ENCODE results near the gene MVB12B.

MVB12B gene

GRCh38 chr9:126488310-126488709, 161.7 kb downstream of the MVB12B start:
- TF ChIP-seq POLR2AphosphoS5 (IDR thresholded peaks at IDR 0.05; ENCODE audit: low read depth, low read length) (no peak), FOXP2 (optimal IDR thresholded peaks at IDR 0.05; ENCODE audit: borderline replicate concordance, extremely low read depth, extremely low read length, insufficient read depth) (no peak), SIN3A (IDR thresholded peaks at IDR 0.05; ENCODE audit: borderline replicate concordance, insufficient read depth, low read length) (no peak), REST (IDR thresholded peaks at IDR 0.05; ENCODE audit: insufficient read depth in 1 of 2, low read depth in 2 of 2, low read length in 2 of 2) (no peak), TAF1 (IDR thresholded peaks at IDR 0.05; ENCODE audit: borderline replicate concordance, insufficient read depth, low read length) (no peak)

GRCh38 chr9:126488881-126489404, 162.3 kb downstream of the MVB12B start:
- TF ChIP-seq REST (IDR thresholded peaks at IDR 0.05; ENCODE audit: insufficient read depth in 1 of 2, low read depth in 2 of 2, low read length in 2 of 2) (no peak), TAF1 (IDR thresholded peaks at IDR 0.05; ENCODE audit: borderline replicate concordance, insufficient read depth, low read length) (no peak), SIN3A (IDR thresholded peaks at IDR 0.05; ENCODE audit: borderline replicate concordance, insufficient read depth, low read length) (no peak), FOXP2 (optimal IDR thresholded peaks at IDR 0.05; ENCODE audit: borderline replicate concordance, extremely low read depth, extremely low read length, insufficient read depth) (no peak), POLR2AphosphoS5 (IDR thresholded peaks at IDR 0.05; ENCODE audit: low read depth, low read length) (no peak)

- TF ChIP-seq TAF1 (IDR thresholded peaks at IDR 0.05; ENCODE audit: borderline replicate concordance, insufficient read depth, low read length) (no peak), POLR2AphosphoS5 (IDR thresholded peaks at IDR 0.05; ENCODE audit: low read depth, low read length) (no peak), FOXP2 (optimal IDR thresholded peaks at IDR 0.05; ENCODE audit: borderline replicate concordance, extremely low read depth, extremely low read length, insufficient read depth) (no peak), SIN3A (IDR thresholded peaks at IDR 0.05; ENCODE audit: borderline replicate concordance, insufficient read depth, low read length) (no peak), REST (IDR thresholded peaks at IDR 0.05; ENCODE audit: insufficient read depth in 1 of 2, low read depth in 2 of 2, low read length in 2 of 2) (no peak)
Measured at GRCh38 chr9:126489581-126490213, 163.1 kb downstream of the MVB12B start.

GRCh38 chr9:126490214-126490631, 163.6 kb downstream of the MVB12B start:
- TF ChIP-seq POLR2AphosphoS5 (IDR thresholded peaks at IDR 0.05; ENCODE audit: low read depth, low read length) (no peak), TAF1 (IDR thresholded peaks at IDR 0.05; ENCODE audit: borderline replicate concordance, insufficient read depth, low read length) (no peak), SIN3A (IDR thresholded peaks at IDR 0.05; ENCODE audit: borderline replicate concordance, insufficient read depth, low read length) (no peak), REST (IDR thresholded peaks at IDR 0.05; ENCODE audit: insufficient read depth in 1 of 2, low read depth in 2 of 2, low read length in 2 of 2) (no peak), FOXP2 (optimal IDR thresholded peaks at IDR 0.05; ENCODE audit: borderline replicate concordance, extremely low read depth, extremely low read length, insufficient read depth) (no peak)

Data from PFSK-1 (cell line).